CD14-positive monocyte (primary cell): Measurements from ENCODE around the gene ITGB2. TPM values are rescaled to one million over a fixed set of nuclear protein-coding genes. Genes with fewer than 3 reads are reported as not detected.
A peak's percentile ranks its signal among the peaks of the same experiment; 100 is the strongest.

Experiments used
- DNase-seq, 3 donors: peaks; one replicate each; pipeline ENCODE4 v3.0.0-alpha.2; 2011 to 2022
- H2AFZ ChIP-seq: 2 replicates; pipeline ENCODE4 v1.6.0; 2012; ENCODE audit warnings: mild to moderate bottlenecking, low read depth, low read length, inconsistent platforms; ENCODE audit not compliant: insufficient read depth, poor library complexity, severe bottlenecking
- H3K27ac ChIP-seq, 2 donors: 1 replicate in 1 of 2; 2 replicates in 1 of 2; pipeline ENCODE4 v1.5.1; 2012 to 2013; ENCODE audit warnings: low read length in 2 of 2, control low read depth in 1 of 2, inconsistent platforms in 1 of 2, low read depth in 1 of 2, mild to moderate bottlenecking in 1 of 2
- H3K27me3 ChIP-seq, 2 donors: one replicate each; pipeline versions ENCODE4 v1.6.0 to v1.6.1; 2011 to 2013; ENCODE audit warnings: low read length in 2 of 2; ENCODE audit not compliant: control insufficient read depth in 2 of 2, insufficient read depth in 2 of 2
- H3K36me3 ChIP-seq, 2 donors: replicated peaks in 1 of 2; 1 replicate in 1 of 2; 2 replicates in 1 of 2; pipeline versions ENCODE4 v1.5.1 to v1.6.1; 2012 to 2013; ENCODE audit warnings: low read length in 2 of 2, control low read depth in 1 of 2, inconsistent platforms in 1 of 2, mild to moderate bottlenecking in 1 of 2; ENCODE audit not compliant: insufficient read depth in 2 of 2, control insufficient read depth in 1 of 2
- H3K4me1 ChIP-seq, 2 donors: 1 replicate in 1 of 2; 2 replicates in 1 of 2; pipeline versions ENCODE4 v1.5.1 to v1.6.1; 2012 to 2013; ENCODE audit warnings: low read length in 2 of 2, control low read depth in 1 of 2, inconsistent platforms in 1 of 2, mild to moderate bottlenecking in 1 of 2, moderate library complexity in 1 of 2; ENCODE audit not compliant: insufficient read depth in 2 of 2, control insufficient read depth in 1 of 2
- H3K4me2 ChIP-seq: replicated peaks from 2 replicates; pipeline ENCODE3; 2012; ENCODE audit warnings: low read length, moderate library complexity, mild to moderate bottlenecking; ENCODE audit not compliant: poor library complexity, severe bottlenecking; ENCODE audit errors: extremely low read depth
- H3K4me3 ChIP-seq, 3 experiments: fragments of 200-600 bp in 1 of 3; sonication (generic) in 1 of 3; replicated peaks in 1 of 3; 1 replicate in 2 of 3; 2 replicates in 1 of 3; pipeline ENCODE4 v1.5.1; 2011 to 2013; ENCODE audit warnings: low read length in 3 of 3, mild to moderate bottlenecking in 3 of 3, control low read depth in 2 of 3, low read depth in 2 of 3, inconsistent platforms in 1 of 3, moderate library complexity in 1 of 3
- H3K79me2 ChIP-seq: 2 replicates; pipeline ENCODE4 v1.6.0; 2012; ENCODE audit warnings: mild to moderate bottlenecking, control low read depth, inconsistent platforms, low read length, moderate library complexity; ENCODE audit not compliant: insufficient read depth
- H3K9ac ChIP-seq: 2 replicates; pipeline ENCODE4 v1.6.0; 2017; ENCODE audit warnings: low read length, mild to moderate bottlenecking; ENCODE audit not compliant: insufficient read depth, poor library complexity, severe bottlenecking
- H3K9me3 ChIP-seq, 2 donors: replicated peaks in 1 of 2; 1 replicate in 1 of 2; 2 replicates in 1 of 2; pipeline versions ENCODE4 v1.5.1 to v1.6.1; 2012 to 2013; ENCODE audit warnings: low read length in 2 of 2, control low read depth in 1 of 2; ENCODE audit not compliant: control insufficient read depth in 1 of 2, insufficient read depth in 1 of 2
- H4K20me1 ChIP-seq: 2 replicates; pipeline ENCODE4 v1.6.0; 2012; ENCODE audit warnings: mild to moderate bottlenecking, low read length, control low read depth, moderate library complexity; ENCODE audit not compliant: insufficient read depth
- H3K27ac Mint-ChIP-seq, 7 donors: one replicate each; pipeline ENCODE4 v1.8.0; 2020; ENCODE audit warnings: mild to moderate bottlenecking in 7 of 7, mixed read lengths in 7 of 7, moderate library complexity in 6 of 7, inconsistent platforms in 2 of 7
- H3K27me3 Mint-ChIP-seq, 3 donors: one replicate each; pipeline ENCODE4 v1.8.0; 2021 to 2022; ENCODE audit warnings: low read depth in 3 of 3, mild to moderate bottlenecking in 3 of 3, mixed read lengths in 3 of 3, moderate library complexity in 3 of 3, inconsistent platforms in 1 of 3
- H3K36me3 Mint-ChIP-seq, 2 donors: one replicate each; pipeline ENCODE4 v1.8.0; 2020; ENCODE audit warnings: mixed read lengths in 2 of 2, inconsistent platforms in 1 of 2, mild to moderate bottlenecking in 1 of 2
- H3K4me1 Mint-ChIP-seq: one replicate; pipeline ENCODE4 v1.8.0; 2020; ENCODE audit warnings: mild to moderate bottlenecking, mixed read lengths
- H3K4me3 Mint-ChIP-seq, 2 donors: one replicate each; pipeline ENCODE4 v1.8.0; 2020; ENCODE audit warnings: mild to moderate bottlenecking in 2 of 2, mixed read lengths in 2 of 2, moderate library complexity in 1 of 2
- H3K9me3 Mint-ChIP-seq, 7 donors: one replicate each; pipeline ENCODE4 v1.8.0; 2020 to 2022; ENCODE audit warnings: mixed read lengths in 7 of 7, mild to moderate bottlenecking in 6 of 7, moderate library complexity in 6 of 7, inconsistent platforms in 2 of 7
- WGBS: methylation state at CpG from one replicate; pipeline ENCODE4 v1.1.5; 2013; ENCODE audit warnings: missing lambda C conversion rate; ENCODE audit not compliant: insufficient coverage; 5-methylcytosine and 5-hydroxymethylcytosine counted together
- intact Hi-C, 2 donors: fragments of 100-400 bp; cut with micrococcal nuclease; formaldehyde crosslinking; loops; one replicate each; pipeline versions ENCODE4 v1.15.0 to v1.15.1; 2023
- polyA plus RNA-seq, 3 donors: library from polyadenylated mRNA; depleted of rRNA in 1 of 3; unstranded in 2 of 3; stranded (reverse) in 1 of 3; fragments of 300-500 nt in 2 of 3; fragments of >200 nt in 1 of 3; fragmentation: Illumina TruSeq in 2 of 3; gene quantifications; 1 replicate in 2 of 3; 2 replicates in 1 of 3; pipeline ENCODE4 v1.2.3, GENCODE V29; 2012 to 2021
- TF ChIP-seq, protein P1 (sequence below): fragments of 200-600 bp; IDR thresholded peaks from one replicate; pipeline ENCODE4 v1.8.0; 2022; ENCODE audit warnings: antibody characterized with exemption, mild to moderate bottlenecking

Gene ITGB2
- polyA plus RNA-seq, 3 donors = 1,470 to 1,628 (median 1,602) TPM

DNA sequence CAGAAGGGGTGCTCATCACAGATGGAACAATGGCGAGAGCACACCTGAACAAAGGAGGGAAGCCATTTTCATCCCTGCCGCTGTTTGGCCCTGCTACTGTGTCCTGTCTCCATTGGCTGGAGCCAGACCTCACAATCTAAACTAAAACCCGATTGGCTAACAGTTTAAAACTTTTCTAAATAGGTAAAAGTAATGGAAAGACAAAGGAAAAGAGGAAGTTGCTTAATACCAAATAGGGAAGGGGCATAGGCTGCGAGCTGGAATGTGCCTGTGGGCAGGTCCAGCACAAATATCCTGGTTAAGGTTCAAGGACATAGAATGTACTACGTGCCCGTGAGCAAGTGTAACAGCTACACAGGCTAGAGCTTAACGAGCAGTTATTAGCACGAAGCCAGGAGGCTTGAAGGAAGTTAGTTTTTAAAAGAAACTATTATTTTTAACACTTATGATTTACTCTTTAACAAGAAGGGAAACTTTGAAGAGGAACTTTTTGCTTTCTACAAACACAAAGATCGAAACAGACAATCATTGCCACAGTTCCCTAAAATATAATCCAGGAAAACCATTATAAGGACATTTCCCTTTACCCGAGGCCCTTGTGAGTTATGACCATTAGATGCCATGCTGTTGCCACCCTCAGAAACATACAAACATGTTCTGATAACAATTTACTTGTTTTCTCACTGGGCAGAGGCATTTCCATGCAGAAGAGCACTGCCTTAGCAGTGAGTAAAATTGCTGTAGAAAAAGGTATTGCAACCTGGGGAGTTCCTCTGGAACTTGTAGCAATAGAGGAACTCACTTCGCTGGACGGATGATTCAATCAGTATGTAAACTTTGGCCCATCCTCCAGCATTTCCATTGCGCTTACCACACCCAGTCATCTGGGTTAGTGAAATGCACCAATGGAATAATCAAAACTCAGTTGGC lies 42.4 kb downstream of the ITGB2 start:
- H3K4me1 ChIP-seq = peaks cover 87 to 93% of the 10 kb centered on the region in 2 donors
- intact Hi-C loops = loop anchor here in 1 of 2 donors (2.0 kb wide), 2 partner anchors 14 to 46 kb away; no protein-coding TSS in a partner anchor

More for the DNA sequence above, 42.4 kb downstream of the ITGB2 start:
- peak overlapping the region in 1 of 3 experiments; percentile 54 for H3K4me3 ChIP-seq
- H3K4me1 Mint-ChIP-seq = peaks cover 80% of the 10 kb centered on the region
- no peak overlapping the region for H3K9ac ChIP-seq
- no peaks in the 10 kb centered on the region for H3K9me3 ChIP-seq
- H3K79me2 ChIP-seq = peaks cover 41% of the 10 kb centered on the region
- WGBS = 0% methylated on average over 6 of the region's 13 CpGs
- no peaks in the 10 kb centered on the region for H3K27me3 ChIP-seq
- peak overlapping the region; percentile 75 to 88 for H3K27ac ChIP-seq
- no peaks in the 10 kb centered on the region for H3K36me3 Mint-ChIP-seq
- peak; percentile 85 to 96 (median 96) for DNase-seq
- no peak overlapping the region for H2AFZ ChIP-seq
- no peaks in the 10 kb centered on the region for H3K9me3 Mint-ChIP-seq
- H4K20me1 ChIP-seq = no peaks in the 10 kb centered on the region
- H3K27me3 Mint-ChIP-seq = peaks cover 0 to 3% (median 0%) of the 10 kb centered on the region in 3 donors
- H3K27ac Mint-ChIP-seq = peak overlapping the region; percentile 93 to 99 (median 96)
- TF ChIP-seq, protein P1, sequence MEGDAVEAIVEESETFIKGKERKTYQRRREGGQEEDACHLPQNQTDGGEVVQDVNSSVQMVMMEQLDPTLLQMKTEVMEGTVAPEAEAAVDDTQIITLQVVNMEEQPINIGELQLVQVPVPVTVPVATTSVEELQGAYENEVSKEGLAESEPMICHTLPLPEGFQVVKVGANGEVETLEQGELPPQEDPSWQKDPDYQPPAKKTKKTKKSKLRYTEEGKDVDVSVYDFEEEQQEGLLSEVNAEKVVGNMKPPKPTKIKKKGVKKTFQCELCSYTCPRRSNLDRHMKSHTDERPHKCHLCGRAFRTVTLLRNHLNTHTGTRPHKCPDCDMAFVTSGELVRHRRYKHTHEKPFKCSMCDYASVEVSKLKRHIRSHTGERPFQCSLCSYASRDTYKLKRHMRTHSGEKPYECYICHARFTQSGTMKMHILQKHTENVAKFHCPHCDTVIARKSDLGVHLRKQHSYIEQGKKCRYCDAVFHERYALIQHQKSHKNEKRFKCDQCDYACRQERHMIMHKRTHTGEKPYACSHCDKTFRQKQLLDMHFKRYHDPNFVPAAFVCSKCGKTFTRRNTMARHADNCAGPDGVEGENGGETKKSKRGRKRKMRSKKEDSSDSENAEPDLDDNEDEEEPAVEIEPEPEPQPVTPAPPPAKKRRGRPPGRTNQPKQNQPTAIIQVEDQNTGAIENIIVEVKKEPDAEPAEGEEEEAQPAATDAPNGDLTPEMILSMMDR = no peak
- H3K4me2 ChIP-seq = peak overlapping the region; percentile 66
- no peaks in the 10 kb centered on the region for H3K36me3 ChIP-seq
- peak overlapping the region; percentile 16 to 49 for H3K4me3 Mint-ChIP-seq
